ENCODE measurements around the gene UBB. TPM values are rescaled to one million over a fixed set of nuclear protein-coding genes. Genes with fewer than 3 reads are reported as not detected.

The UBB gene
- total and polyA plus RNA-seq, 4 donors = 1,190 to 3,673 (median 1,472) TPM

DNA sequence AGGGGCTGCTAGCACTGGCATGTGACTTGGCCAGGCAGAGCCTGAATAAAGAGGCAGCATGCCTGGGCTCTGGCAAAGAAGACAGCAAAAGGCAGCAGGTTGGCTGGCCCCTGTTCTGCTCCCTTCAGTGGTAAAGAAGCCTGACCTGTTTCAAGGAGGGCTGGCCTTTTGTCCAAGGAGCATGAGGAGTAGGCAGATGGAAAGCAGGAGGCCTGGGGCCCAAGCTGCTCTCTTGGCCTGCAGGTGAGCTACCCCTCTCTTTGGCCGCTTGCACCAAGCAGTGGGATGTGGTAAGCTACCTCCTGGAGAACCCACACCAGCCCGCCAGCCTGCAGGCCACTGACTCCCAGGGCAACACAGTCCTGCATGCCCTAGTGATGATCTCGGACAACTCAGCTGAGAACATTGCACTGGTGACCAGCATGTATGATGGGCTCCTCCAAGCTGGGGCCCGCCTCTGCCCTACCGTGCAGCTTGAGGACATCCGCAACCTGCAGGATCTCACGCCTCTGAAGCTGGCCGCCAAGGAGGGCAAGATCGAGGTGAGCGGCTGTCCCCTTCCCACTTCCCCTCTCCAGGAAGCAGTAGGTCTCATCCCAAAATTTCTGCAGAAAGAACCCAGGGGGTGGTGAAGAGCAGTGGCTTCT lies 42.5 kb downstream of the UBB start:
- H3K36me3 ChIP-seq (ENCODE audit: control insufficient read depth in 4 of 4, insufficient read depth in 3 of 4, low read depth in 1 of 4, low read length in 3 of 4) = peaks cover 0 to 3% (median 2%) of the 10 kb centered on the region in 4 donors
- H3K9ac ChIP-seq (ENCODE audit: low read depth in 1 of 2, low read length in 2 of 2) = no peak overlapping the region
- no peaks in the 10 kb centered on the region for H3K27me3 ChIP-seq (ENCODE audit: control insufficient read depth in 4 of 4, insufficient read depth in 4 of 4, low read length in 3 of 4)
- no peak overlapping the region for H3K27ac ChIP-seq (ENCODE audit: low read depth in 1 of 2, low read length in 2 of 2)
- 95% methylated on average over 10 of the region's 10 CpGs for WGBS
- no peak overlapping the region for H3K4me3 ChIP-seq (ENCODE audit: low read depth in 1 of 3, low read length in 3 of 3)
- H3K9me3 ChIP-seq (ENCODE audit: control insufficient read depth in 4 of 4, low read length in 3 of 4) = no peaks in the 10 kb centered on the region
- TF ChIP-seq HNF4A (conservative IDR thresholded peaks at IDR 0.05) (no peak), HNF4G (IDR thresholded peaks at IDR 0.05) (no peak), SP1 (IDR thresholded peaks at IDR 0.05) (no peak), JUND (IDR thresholded peaks at IDR 0.05) (no peak)
- TF ChIP-seq, protein P1, sequence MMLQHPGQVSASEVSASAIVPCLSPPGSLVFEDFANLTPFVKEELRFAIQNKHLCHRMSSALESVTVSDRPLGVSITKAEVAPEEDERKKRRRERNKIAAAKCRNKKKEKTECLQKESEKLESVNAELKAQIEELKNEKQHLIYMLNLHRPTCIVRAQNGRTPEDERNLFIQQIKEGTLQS (IDR thresholded peaks at IDR 0.05) = no peak
- TF ChIP-seq, protein P2, sequence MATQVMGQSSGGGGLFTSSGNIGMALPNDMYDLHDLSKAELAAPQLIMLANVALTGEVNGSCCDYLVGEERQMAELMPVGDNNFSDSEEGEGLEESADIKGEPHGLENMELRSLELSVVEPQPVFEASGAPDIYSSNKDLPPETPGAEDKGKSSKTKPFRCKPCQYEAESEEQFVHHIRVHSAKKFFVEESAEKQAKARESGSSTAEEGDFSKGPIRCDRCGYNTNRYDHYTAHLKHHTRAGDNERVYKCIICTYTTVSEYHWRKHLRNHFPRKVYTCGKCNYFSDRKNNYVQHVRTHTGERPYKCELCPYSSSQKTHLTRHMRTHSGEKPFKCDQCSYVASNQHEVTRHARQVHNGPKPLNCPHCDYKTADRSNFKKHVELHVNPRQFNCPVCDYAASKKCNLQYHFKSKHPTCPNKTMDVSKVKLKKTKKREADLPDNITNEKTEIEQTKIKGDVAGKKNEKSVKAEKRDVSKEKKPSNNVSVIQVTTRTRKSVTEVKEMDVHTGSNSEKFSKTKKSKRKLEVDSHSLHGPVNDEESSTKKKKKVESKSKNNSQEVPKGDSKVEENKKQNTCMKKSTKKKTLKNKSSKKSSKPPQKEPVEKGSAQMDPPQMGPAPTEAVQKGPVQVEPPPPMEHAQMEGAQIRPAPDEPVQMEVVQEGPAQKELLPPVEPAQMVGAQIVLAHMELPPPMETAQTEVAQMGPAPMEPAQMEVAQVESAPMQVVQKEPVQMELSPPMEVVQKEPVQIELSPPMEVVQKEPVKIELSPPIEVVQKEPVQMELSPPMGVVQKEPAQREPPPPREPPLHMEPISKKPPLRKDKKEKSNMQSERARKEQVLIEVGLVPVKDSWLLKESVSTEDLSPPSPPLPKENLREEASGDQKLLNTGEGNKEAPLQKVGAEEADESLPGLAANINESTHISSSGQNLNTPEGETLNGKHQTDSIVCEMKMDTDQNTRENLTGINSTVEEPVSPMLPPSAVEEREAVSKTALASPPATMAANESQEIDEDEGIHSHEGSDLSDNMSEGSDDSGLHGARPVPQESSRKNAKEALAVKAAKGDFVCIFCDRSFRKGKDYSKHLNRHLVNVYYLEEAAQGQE (IDR thresholded peaks at IDR 0.05) = no peak
- TF ChIP-seq, protein P3, sequence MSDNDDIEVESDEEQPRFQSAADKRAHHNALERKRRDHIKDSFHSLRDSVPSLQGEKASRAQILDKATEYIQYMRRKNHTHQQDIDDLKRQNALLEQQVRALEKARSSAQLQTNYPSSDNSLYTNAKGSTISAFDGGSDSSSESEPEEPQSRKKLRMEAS (IDR thresholded peaks at IDR 0.05) = no peak
- DNase-seq (ENCODE audit: low spot score) = no peak
- H3K4me1 ChIP-seq (ENCODE audit: control insufficient read depth in 4 of 4, insufficient read depth in 4 of 4, low read length in 3 of 4) = peaks cover 0 to 5% (median 0%) of the 10 kb centered on the region in 4 donors

DNA sequence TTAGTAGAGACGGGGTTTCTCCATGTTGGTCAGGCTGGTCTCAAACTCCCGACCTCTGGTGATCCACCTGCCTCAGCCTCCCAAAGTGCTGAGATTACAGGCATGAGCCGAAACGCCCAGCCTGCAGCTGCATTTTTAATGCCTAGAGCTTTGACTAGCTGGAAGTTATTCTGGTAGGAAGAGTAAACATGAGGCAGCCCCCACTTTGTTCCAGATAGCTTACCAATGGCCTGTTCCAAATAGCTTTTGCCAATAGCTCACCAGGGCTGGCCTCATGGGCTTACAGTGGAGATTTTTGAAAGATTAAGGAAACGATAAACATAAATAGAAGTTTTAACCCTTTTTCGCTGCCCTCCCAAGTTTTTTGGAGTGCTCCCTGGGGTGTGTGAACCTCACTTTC lies 44.3 kb downstream of the UBB start:
- DNase-seq (ENCODE audit: low spot score) = no peak
- WGBS = 79% methylated on average over 6 of the region's 6 CpGs
- Histone ChIP-seq H3K4me1 (ENCODE audit: control insufficient read depth in 4 of 4, insufficient read depth in 4 of 4, low read length in 3 of 4) (peaks cover 0 to 5% (median 0%) of the 10 kb centered on the region in 4 donors), H3K9ac (ENCODE audit: low read depth in 1 of 2, low read length in 2 of 2) (no peak overlapping the region), H3K36me3 (ENCODE audit: control insufficient read depth in 4 of 4, insufficient read depth in 3 of 4, low read depth in 1 of 4, low read length in 3 of 4) (peaks cover 0 to 3% (median 2%) of the 10 kb centered on the region in 4 donors), H3K9me3 (ENCODE audit: control insufficient read depth in 4 of 4, low read length in 3 of 4) (no peaks in the 10 kb centered on the region), H3K27ac (ENCODE audit: low read depth in 1 of 2, low read length in 2 of 2) (no peak overlapping the region), H3K4me3 (ENCODE audit: low read depth in 1 of 3, low read length in 3 of 3) (no peak overlapping the region), H3K27me3 (ENCODE audit: control insufficient read depth in 4 of 4, insufficient read depth in 4 of 4, low read length in 3 of 4) (no peaks in the 10 kb centered on the region)
- TF ChIP-seq HNF4G (IDR thresholded peaks at IDR 0.05) = no peak
- no peak for TF ChIP-seq FOXA1 (IDR thresholded peaks at IDR 0.05)
- TF ChIP-seq, protein P4, sequence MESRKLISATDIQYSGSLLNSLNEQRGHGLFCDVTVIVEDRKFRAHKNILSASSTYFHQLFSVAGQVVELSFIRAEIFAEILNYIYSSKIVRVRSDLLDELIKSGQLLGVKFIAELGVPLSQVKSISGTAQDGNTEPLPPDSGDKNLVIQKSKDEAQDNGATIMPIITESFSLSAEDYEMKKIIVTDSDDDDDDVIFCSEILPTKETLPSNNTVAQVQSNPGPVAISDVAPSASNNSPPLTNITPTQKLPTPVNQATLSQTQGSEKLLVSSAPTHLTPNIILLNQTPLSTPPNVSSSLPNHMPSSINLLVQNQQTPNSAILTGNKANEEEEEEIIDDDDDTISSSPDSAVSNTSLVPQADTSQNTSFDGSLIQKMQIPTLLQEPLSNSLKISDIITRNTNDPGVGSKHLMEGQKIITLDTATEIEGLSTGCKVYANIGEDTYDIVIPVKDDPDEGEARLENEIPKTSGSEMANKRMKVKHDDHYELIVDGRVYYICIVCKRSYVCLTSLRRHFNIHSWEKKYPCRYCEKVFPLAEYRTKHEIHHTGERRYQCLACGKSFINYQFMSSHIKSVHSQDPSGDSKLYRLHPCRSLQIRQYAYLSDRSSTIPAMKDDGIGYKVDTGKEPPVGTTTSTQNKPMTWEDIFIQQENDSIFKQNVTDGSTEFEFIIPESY (IDR thresholded peaks at IDR 0.05) = no peak
